D721Med (cell line): ENCODE measurements around the gene PSMD9.

ENCODE experiments used
- DNase-seq: peaks from one replicate; pipeline ENCODE4 v3.0.0; 2011; ENCODE audit warnings: low spot score; ENCODE audit not compliant: insufficient read length
- FAIRE-seq: peaks from 2 replicates; lab custom pipeline; 2011; peaks lifted over from hg19 to GRCh38; lab: Jason Lieb, UNC
- CTCF ChIP-seq: IDR thresholded peaks from 2 replicates; pipeline ENCODE4 v1.5.1; 2012; ENCODE audit warnings: mild to moderate bottlenecking, control low read depth; ENCODE audit not compliant: insufficient read depth; ENCODE audit errors: missing control alignments

Gene PSMD9

DNA sequence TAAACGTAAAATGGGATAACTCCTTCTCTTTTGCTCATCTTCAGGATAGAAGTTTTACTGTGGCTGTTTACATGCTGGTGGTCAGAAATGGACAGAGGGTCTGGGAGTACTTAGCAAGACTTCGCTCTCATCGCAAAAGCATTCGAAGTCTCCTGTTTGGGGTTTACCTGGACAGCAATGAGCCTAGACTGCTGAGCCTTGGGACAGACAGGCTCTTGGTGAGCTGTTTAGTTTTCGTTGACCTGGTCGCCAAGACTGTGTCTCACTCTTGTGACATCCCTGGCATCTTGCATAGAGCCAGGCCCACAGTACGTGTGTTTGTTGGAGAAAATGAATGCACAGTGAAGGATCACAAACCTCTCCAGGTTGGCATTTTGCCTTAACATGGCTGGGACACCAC, 72.0 kb downstream of the PSMD9 start:
- no peak for TF ChIP-seq CTCF
- DNase-seq, result no peak
- FAIRE-seq, result no peak

DNA sequence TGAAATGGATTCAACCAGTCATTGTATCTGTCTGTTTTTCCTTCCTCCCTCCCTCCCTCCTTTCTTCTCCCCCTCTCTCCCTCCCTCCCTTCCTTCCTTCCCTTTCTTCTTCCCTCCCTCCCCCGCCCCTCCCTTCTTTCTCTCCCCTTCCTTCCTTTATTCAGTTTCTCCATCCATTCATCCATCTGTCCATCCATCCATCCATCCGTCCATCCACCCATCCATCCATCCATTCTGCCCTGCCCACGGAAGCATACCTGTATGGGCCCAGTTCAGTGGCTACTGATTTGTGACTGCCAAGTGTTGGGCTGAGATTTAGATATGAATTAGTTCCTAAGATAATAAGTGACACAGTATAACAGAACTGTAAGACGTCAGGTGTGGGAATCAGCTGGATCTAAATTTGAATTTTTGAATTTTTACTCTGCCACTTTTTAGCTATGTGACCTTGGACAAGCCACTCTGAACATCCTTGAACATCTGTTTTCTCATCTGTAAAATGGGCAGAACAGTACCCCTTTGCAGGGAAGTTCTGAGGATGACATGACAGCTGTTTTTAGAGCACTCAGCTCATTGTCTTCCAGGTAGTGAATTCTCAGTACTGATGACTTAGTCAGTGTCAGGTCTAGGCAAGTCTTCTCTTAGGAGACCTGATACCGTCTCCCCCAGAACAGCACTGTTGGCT, 72.7 kb downstream of the PSMD9 start:
- DNase-seq (no peak), FAIRE-seq (no peak)
- TF ChIP-seq CTCF, result no peak

DNA sequence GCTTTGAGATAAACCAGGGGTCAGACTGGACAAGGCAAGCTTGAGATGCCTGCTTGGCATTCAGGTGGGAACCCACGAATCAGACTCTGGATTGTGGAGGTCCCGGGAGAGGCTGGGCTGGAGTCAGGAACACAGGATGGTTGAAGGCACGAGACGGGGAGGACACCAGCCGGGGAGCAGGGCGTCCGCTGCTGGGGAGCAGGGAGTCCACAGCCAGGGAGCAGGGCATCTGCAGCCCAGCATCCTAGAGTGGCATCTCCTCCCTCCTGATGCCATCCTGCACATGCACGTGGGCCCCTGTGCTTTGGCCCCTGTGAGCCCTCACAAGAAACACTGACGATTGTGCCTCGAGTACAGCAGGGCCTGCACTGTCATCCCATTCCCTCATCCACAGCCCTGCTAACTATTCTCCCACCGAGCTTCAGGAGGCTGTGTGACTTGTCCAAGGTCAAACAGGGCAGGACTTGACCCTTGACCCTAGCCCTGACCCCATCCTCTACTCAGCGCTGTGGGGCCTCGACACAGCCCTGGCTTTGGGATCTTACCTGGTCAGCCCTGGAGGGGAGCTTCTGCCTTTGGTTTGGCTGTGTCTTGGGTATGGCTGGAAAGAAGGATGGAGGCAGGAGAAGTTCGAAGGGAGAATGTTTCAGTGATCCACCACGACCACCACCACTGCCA, 74.9 kb downstream of the PSMD9 start:
- FAIRE-seq (no peak), DNase-seq (no peak)
- TF ChIP-seq CTCF, result no peak

DNA sequence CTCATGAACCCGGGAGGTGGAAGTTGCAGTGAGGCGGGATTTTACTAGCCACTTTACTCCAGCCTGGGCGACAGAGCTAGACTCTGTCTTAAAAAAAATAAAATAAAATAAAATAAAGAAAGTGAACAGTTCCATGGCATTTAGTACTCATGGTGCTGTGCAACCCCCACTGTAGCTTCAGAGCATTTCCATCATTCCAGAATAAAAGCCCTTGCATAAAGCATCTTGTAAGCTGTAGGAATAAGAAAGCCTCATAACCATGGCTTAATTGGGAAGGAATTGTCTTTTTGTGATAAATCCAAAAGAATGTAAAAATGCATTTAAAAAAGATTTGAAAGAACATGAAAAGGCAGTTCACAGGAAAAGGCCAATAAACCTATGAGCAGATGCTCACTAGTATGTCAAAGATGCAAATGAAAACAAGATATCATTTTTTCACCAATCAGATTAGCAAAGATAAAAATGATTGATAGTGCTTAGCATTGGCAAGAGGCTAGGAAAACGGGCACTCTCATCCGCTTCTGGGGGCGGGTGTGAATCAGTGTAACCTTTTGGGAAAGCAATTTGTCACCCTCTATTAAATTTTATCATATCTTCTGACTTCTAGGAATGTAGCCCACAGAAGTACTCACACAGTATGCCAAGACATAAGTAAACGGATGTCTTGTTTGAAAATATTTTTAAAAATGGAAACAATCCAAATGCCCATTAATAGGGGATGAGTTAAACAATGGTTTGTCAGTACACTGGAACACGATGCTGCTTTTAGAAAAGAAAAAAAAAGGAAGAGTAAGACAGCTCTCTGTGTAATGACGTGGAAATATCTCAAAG, 76.4 kb downstream of the PSMD9 start:
- FAIRE-seq (no peak), DNase-seq (no peak)
- TF ChIP-seq CTCF, result no peak

- no peak for TF ChIP-seq CTCF
- FAIRE-seq (no peak), DNase-seq (no peak)
Observed at GRCh38 chr12:121966959-121967358, 78.4 kb downstream of the PSMD9 start.
